Neutrophil (primary cell): ENCODE results near the gene SPINK1.

ENCODE experiments used
- H3K27ac ChIP-seq: fragments of 200-600 bp; sonication (generic); 2 replicates; pipeline ENCODE4 v1.5.1; 2016; ENCODE audit warnings: mild to moderate bottlenecking, moderate library complexity
- H3K27me3 ChIP-seq: fragments of 200-600 bp; sonication (generic); 2 replicates; pipeline ENCODE4 v1.6.0; 2016; ENCODE audit warnings: mild to moderate bottlenecking
- H3K36me3 ChIP-seq: fragments of 200-600 bp; sonication (generic); 2 replicates; pipeline ENCODE4 v1.5.1; 2017
- H3K4me1 ChIP-seq, 2 experiments: fragments of 200-600 bp in 1 of 2; sonication (generic) in 1 of 2; 1 replicate in 1 of 2; 2 replicates in 1 of 2; pipeline versions ENCODE4 v1.5.1 to v1.6.1; 2013 to 2016; ENCODE audit warnings: low read depth in 1 of 2, low read length in 1 of 2, mild to moderate bottlenecking in 1 of 2, moderate library complexity in 1 of 2; ENCODE audit not compliant: control insufficient read depth in 1 of 2, insufficient read depth in 1 of 2
- H3K4me3 ChIP-seq, 2 experiments: fragments of 200-600 bp in 1 of 2; sonication (generic) in 1 of 2; 1 replicate in 1 of 2; 2 replicates in 1 of 2; pipeline ENCODE4 v1.5.1; 2013 to 2016; ENCODE audit warnings: low read depth in 1 of 2, low read length in 1 of 2, mild to moderate bottlenecking in 1 of 2, moderate library complexity in 1 of 2
- H3K9me3 ChIP-seq: fragments of 200-600 bp; sonication (generic); 2 replicates; pipeline ENCODE4 v1.5.1; 2016
- TF ChIP-seq, protein P1 (sequence below): fragments of 200-600 bp; sonication (generic); IDR thresholded peaks from 2 replicates; pipeline ENCODE4 v1.5.1; 2016; ENCODE audit warnings: antibody characterized with exemption

SPINK1 gene

DNA sequence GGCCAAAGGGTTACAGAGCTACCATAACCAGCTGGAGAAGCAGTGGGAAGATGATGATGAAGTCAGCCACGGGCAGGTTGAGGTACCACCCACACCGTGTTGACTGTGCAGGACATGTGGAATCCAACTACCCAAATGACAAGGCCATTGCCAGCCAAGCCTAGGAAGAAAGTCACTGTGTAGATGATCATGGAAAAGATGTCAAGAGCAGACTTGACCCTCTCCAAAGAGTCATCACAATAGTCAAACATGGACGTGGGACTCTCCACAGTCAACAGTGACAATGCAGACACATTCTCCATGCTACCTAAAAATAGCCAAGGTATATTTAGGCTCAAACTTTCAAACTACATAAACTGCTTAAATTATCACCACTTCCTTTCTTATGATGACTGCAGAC is 20.9 kb upstream of the SPINK1 start:
- no peaks in the 10 kb centered on the region for H3K9me3 ChIP-seq
- no peaks in the 10 kb centered on the region for H3K4me1 ChIP-seq
- no peaks in the 10 kb centered on the region for H3K36me3 ChIP-seq
- H3K27me3 ChIP-seq = no peaks in the 10 kb centered on the region
- no peak overlapping the region for H3K27ac ChIP-seq
- H3K4me3 ChIP-seq = no peak overlapping the region
- TF ChIP-seq, protein P1, sequence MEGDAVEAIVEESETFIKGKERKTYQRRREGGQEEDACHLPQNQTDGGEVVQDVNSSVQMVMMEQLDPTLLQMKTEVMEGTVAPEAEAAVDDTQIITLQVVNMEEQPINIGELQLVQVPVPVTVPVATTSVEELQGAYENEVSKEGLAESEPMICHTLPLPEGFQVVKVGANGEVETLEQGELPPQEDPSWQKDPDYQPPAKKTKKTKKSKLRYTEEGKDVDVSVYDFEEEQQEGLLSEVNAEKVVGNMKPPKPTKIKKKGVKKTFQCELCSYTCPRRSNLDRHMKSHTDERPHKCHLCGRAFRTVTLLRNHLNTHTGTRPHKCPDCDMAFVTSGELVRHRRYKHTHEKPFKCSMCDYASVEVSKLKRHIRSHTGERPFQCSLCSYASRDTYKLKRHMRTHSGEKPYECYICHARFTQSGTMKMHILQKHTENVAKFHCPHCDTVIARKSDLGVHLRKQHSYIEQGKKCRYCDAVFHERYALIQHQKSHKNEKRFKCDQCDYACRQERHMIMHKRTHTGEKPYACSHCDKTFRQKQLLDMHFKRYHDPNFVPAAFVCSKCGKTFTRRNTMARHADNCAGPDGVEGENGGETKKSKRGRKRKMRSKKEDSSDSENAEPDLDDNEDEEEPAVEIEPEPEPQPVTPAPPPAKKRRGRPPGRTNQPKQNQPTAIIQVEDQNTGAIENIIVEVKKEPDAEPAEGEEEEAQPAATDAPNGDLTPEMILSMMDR = no peak

DNA sequence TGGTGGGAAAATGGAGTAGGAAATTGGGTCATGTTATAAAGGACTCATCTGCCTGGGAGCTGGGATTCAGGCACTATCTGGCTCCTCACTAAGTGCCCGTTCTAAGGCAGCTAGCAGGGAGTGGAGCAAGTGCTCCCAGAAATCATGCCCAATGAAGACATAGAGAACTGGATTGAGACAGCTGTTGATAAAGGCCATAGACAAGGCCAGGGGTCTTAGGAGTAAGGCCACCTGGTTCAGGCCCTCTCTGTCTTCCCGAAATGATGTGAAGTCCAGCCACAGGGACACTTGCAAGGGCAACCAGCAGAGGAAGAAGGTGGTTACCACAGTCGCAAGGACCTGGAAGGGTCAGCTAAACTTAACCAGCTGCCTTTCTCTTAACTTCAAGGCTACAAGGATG is 20.1 kb upstream of the SPINK1 start:
- H3K4me1 ChIP-seq = no peaks in the 10 kb centered on the region
- no peaks in the 10 kb centered on the region for H3K9me3 ChIP-seq
- H3K27ac ChIP-seq = no peak overlapping the region
- TF ChIP-seq, protein P1 = no peak
- H3K36me3 ChIP-seq = no peaks in the 10 kb centered on the region
- H3K4me3 ChIP-seq = no peak overlapping the region
- no peaks in the 10 kb centered on the region for H3K27me3 ChIP-seq

DNA sequence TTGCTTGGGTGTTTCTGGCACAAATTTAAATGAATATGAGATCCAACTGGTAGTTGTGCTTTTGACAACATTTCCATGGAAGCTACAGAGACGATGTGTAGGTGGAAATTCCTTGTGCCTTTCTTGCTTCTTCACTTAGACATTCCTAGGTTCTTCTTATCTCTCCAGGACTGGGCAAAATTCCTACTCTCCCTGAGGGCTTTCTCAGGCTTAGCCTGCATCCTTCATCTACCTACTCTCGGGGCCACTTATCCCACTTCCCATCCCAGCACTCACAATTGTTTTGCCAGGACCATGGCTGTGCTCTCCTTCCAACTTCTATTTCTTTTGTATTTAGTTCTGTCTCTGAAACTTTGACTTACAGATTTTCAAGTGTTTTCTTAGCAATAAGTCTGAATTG is 17.8 kb upstream of the SPINK1 start:
- Histone ChIP-seq H3K4me3 (no peak overlapping the region), H3K9me3 (no peaks in the 10 kb centered on the region), H3K36me3 (no peaks in the 10 kb centered on the region), H3K27ac (no peak overlapping the region), H3K27me3 (no peaks in the 10 kb centered on the region), H3K4me1 (no peaks in the 10 kb centered on the region)
- TF ChIP-seq, protein P1 = no peak

DNA sequence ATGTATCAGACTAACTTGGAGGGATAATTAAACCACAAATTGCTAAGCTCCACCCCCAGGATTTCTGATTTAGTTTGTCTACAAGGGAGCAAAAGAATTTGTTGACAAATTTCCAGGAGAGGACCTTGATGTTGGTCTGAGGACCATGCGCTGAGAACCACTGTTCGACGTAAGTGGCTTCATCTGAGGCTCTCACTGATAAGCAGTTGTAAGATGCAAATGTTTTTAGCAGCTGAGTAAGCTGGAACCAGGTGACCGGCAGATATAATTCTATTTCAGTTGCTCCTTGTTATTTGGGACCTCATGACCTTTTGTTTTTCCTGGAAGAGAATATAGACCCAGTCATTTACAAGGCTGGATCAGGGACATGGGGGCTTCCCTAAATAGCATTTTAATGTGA is 14.1 kb upstream of the SPINK1 start:
- H3K27me3 ChIP-seq = no peaks in the 10 kb centered on the region
- H3K36me3 ChIP-seq = no peaks in the 10 kb centered on the region
- no peaks in the 10 kb centered on the region for H3K9me3 ChIP-seq
- TF ChIP-seq, protein P1 = no peak
- H3K27ac ChIP-seq = no peak overlapping the region
- H3K4me1 ChIP-seq = no peaks in the 10 kb centered on the region
- no peak overlapping the region for H3K4me3 ChIP-seq

DNA sequence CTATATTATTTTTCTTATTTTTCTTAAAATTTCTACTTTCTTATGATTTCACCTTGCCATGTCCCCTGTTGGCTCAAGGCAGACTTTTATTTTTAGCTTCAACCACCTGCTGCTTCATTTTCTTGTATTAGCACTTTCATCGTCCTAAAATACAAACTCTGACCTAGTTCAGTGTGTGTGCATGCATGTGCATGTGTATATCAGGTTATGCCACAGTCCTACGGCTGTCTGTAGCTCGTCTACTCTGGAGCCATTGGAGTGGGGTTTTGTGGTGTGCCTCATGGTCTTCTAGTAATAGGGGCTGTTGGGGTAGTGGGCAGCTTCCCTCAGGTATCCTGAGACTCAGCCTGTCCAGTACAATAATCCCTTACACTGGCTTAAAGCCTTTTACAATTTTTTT is 13.4 kb upstream of the SPINK1 start:
- no peaks in the 10 kb centered on the region for H3K36me3 ChIP-seq
- H3K27ac ChIP-seq = no peak overlapping the region
- TF ChIP-seq, protein P1 = no peak
- H3K4me3 ChIP-seq = no peak overlapping the region
- H3K4me1 ChIP-seq = no peaks in the 10 kb centered on the region
- H3K9me3 ChIP-seq = no peaks in the 10 kb centered on the region
- H3K27me3 ChIP-seq = no peaks in the 10 kb centered on the region

DNA sequence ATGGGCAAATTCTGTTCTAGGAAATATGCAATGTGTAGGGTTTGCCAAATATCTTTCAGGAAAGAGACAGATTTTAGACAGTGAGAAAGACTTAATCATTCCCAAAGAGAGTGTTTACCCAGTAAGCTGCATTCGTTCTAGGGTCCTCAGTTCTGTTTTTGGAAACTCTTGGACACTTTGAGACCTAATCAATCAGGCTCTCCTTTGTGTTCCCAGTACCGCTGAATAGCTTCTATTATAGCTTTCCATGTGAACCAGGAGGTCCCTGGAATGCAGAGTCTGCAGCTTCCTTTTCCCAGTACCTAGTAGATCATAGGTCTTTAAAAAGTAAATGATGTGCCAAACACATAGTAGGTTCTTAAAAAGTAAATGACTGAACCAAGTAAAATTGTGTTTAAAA is 11.4 kb upstream of the SPINK1 start:
- TF ChIP-seq, protein P1 = no peak
- H3K4me1 ChIP-seq = no peaks in the 10 kb centered on the region
- H3K36me3 ChIP-seq = no peaks in the 10 kb centered on the region
- H3K4me3 ChIP-seq = no peak overlapping the region
- H3K27me3 ChIP-seq = no peaks in the 10 kb centered on the region
- H3K27ac ChIP-seq = no peak overlapping the region
- H3K9me3 ChIP-seq = no peaks in the 10 kb centered on the region
